Heart left ventricle (tissue), 16 donors: ENCODE data around the gene TBC1D4. TPM values are rescaled to one million over a fixed set of nuclear protein-coding genes. Genes with fewer than 3 reads are reported as not detected.

Experiments
- ATAC-seq, 4 donors: fragments of 200-7000 bp; cut with Tn5 transposase; one replicate each; pipeline ENCODE4 v1.9.1; 2020 to 2022; ENCODE audit warnings: moderate library complexity in 4 of 4, mild to moderate bottlenecking in 3 of 4, moderate number of reproducible peaks in 1 of 4
- DNase-seq, 5 donors: peaks; one replicate each; pipeline ENCODE4 v3.0.0-alpha.2; 2020
- H3K27ac ChIP-seq, 12 donors: fragments of 200-600 bp; sonication (generic) in 4 of 12; one replicate each; pipeline versions ENCODE4 v1.5.0 to v1.8.0; 2016 to 2022; ENCODE audit warnings: mild to moderate bottlenecking in 2 of 12
- H3K27me3 ChIP-seq, 9 donors: fragments of 200-600 bp; sonication (generic) in 2 of 9; one replicate each; pipeline versions ENCODE4 v1.5.1 to v1.8.0; 2016 to 2022; ENCODE audit warnings: mild to moderate bottlenecking in 3 of 9
- H3K36me3 ChIP-seq, 9 donors: fragments of 200-600 bp; sonication (generic) in 2 of 9; one replicate each; pipeline versions ENCODE4 v1.5.0 to v1.8.0; 2018 to 2022; ENCODE audit warnings: mild to moderate bottlenecking in 2 of 9
- H3K4me1 ChIP-seq, 12 donors: fragments of 200-600 bp; sonication (generic) in 4 of 12; one replicate each; pipeline versions ENCODE4 v1.5.0 to v1.8.0; 2016 to 2022; ENCODE audit warnings: mild to moderate bottlenecking in 3 of 12
- H3K4me3 ChIP-seq, 12 donors: fragments of 200-600 bp; sonication (generic) in 4 of 12; one replicate each; pipeline versions ENCODE4 v1.5.0 to v1.8.0; 2017 to 2022; ENCODE audit warnings: mild to moderate bottlenecking in 9 of 12, moderate library complexity in 4 of 12
- H3K9me3 ChIP-seq, 12 donors: fragments of 200-600 bp; sonication (generic) in 4 of 12; one replicate each; pipeline versions ENCODE4 v1.5.0 to v1.8.0; 2016 to 2022; ENCODE audit warnings: mild to moderate bottlenecking in 1 of 12
- CTCF ChIP-seq, 12 donors: fragments of 200-600 bp; sonication (generic) in 4 of 12; IDR thresholded peaks; one replicate each; pipeline versions ENCODE4 v1.5.0 to v1.8.0; 2018 to 2022; ENCODE audit warnings: antibody characterized with exemption in 12 of 12, mild to moderate bottlenecking in 5 of 12
- POLR2A ChIP-seq, 2 donors: fragments of 450-650 bp; IDR thresholded peaks; one replicate each; pipeline ENCODE4 v1.6.1; 2017; ENCODE audit warnings: antibody characterized with exemption in 2 of 2, mild to moderate bottlenecking in 2 of 2, moderate library complexity in 2 of 2
- WGBS, 4 donors: extraction: QIAGEN DNeasy Blood & Tissue Kit in 2 of 4; methylation state at CpG; one replicate each; pipeline versions ENCODE4 v1.1.5 to v1.1.7; 2013 to 2018; 5-methylcytosine and 5-hydroxymethylcytosine counted together
- intact Hi-C, 10 donors: fragments of 100-400 bp; cut with DNase I; formaldehyde crosslinking; loops; one replicate each; pipeline versions ENCODE4 v1.11.1 to v1.14.2; 2022
- polyA plus RNA-seq, 2 donors: library from polyadenylated mRNA; stranded (reverse); fragments of 200-250 nt; gene quantifications; one replicate each; pipeline ENCODE4 v1.2.3, GENCODE V29; 2013
- total RNA-seq, 9 donors: library from RNA; depleted of rRNA in 2 of 9; stranded (reverse); fragments of >200 nt in 2 of 9; fragmentation: NEBNext Ultra II Directional in 3 of 9; extraction: Animal tissue kit (Norgen Biotek cat#: 25700) in 3 of 9; gene quantifications; one replicate each; pipeline versions ENCODE4 v1.1.0 to v1.2.4, GENCODE V29; 2016 to 2023
- donor health status: ischemic (EF 13 %, LVEDD 7.1; RV severe dilation, severe dysfunction).
- donor health status: healthy with polysubstance abuse.
- donor health status: DM: no; HTN: yes; CAD: no.
- donor health status: DM: no; HTN: no; CAD: no.
- donor health status: ischemic (EF 25% LVEDD 6.9; RV normal size, moderate dysfunction).
- donor health status: ischemic (EF 25% LVEDD 5.7; RV mildly dilated, moderate dysfunction).
- donor health status: healthy.
- donor health status: DM: yes; HTN: yes; CAD: no.
- donor health status: ischemic (EF 35%, LVEDD 5.7; RV mildly dilated, moderate dysfunction).
- donor health status: nonischemic (EF 11% LVEDD 7.7; RV severe dilation, severe dysfunction).
- donor health status: DM: yes; HTN: yes; CAD: no.
- donor health status: PGD.
- donor health status: ischemic (EF 29% LVEDD 5.4; RV normal size, mild dysfunction).
- donor health status: nonischemic (EF 23%, LVEDD 6.1; RV moderate dilation, normal function).

Gene TBC1D4
- total and polyA plus RNA-seq, 11 donors = 26.8 to 158 (median 81.6) TPM

DNA sequence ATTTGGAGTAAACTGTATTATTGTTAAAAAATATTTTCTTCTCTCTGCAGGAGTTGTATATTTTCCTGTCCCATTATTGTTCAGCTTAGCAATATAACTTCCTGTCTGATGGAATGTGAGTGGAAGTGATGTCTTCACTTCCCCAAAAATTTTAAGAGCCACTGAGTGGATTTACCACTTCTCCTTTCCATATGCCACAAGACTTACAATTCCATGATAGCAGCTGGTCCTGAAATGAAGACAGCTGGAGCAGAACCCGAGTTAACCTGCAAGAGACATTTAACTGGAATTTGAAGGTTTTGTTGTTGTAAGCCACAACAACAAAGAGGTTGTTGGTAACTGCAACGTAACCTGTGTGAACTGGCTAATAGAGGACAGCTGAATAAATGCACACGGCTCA, 23.4 kb upstream of the TBC1D4 start:
- DNase-seq (no peak), ATAC-seq (peak in 2 of 4 donors; percentile 33 to 49)
- Histone ChIP-seq H3K36me3 (no peaks in the 10 kb centered on the region), H3K4me3 (no peak overlapping the region), H3K4me1 (peaks cover 0 to 4% (median 0%) of the 10 kb centered on the region in 12 donors), H3K27ac (peak overlapping the region in 1 of 12 donors; percentile 49), H3K9me3 (no peaks in the 10 kb centered on the region), H3K27me3 (no peaks in the 10 kb centered on the region)
- TF ChIP-seq CTCF (IDR thresholded peaks at IDR 0.05) (no peak), POLR2A (IDR thresholded peaks at IDR 0.05) (no peak)
- 78 to 85% (median 81%) methylated on average over 3 of the region's 3 CpGs for WGBS, 4 donors
- intact Hi-C loops = no loop called here

DNA sequence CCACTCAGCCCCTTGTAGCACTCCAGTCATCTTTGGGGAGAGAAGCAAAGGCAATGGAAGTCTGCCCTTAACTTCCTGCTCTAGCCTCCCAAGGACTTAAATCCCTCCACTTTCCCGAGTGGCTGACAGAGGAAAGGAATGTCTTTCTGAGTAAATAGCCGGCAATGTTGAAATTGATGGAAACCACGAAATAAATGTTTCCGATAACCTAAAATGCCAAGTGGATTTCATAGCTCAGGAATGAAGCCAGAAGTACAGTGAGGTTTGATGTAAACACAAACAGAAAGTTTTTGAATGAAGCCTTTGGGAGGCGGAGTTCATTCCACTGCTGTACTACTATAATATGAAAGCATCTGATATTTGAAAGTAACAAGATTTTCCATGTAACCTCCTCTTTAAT, 14.0 kb upstream of the TBC1D4 start:
- no peak for TF ChIP-seq POLR2A (IDR thresholded peaks at IDR 0.05)
- Histone ChIP-seq H3K4me1 (no peaks in the 10 kb centered on the region), H3K27me3 (no peaks in the 10 kb centered on the region), H3K9me3 (no peaks in the 10 kb centered on the region), H3K27ac (no peak overlapping the region), H3K36me3 (no peaks in the 10 kb centered on the region), H3K4me3 (no peak overlapping the region)
- ATAC-seq (no peak), DNase-seq (no peak)
- intact Hi-C loops = no loop called here
- 86 to 90% (median 87%) methylated on average over 5 of the region's 5 CpGs for WGBS, 4 donors

DNA sequence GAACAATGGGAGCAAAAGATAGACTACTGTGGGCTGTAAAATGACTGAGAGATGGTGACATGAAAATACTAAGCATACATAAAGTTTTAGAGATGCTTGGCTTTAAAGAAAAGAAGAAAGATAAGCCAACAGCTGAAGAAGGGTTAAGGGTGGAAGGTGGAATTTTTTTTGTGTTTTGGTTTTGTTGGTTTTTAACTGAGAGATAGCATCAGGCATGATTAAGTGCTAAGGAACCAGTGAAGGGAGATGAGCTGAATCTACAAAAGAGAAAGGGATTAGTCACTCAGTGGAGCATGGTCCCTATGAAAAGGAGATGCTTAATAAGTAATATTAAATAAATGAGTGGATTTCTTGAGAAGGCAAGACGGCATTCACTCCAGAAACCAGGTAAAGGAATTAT, 12.5 kb upstream of the TBC1D4 start:
- H3K4me1 ChIP-seq = no peaks in the 10 kb centered on the region
- intact Hi-C loops = no loop called here

GRCh38 chr13:75493156-75493555, 11.2 kb upstream of the TBC1D4 start:
- Histone ChIP-seq H3K36me3 (no peaks in the 10 kb centered on the region), H3K4me3 (no peak overlapping the region), H3K9me3 (no peaks in the 10 kb centered on the region), H3K4me1 (no peaks in the 10 kb centered on the region), H3K27me3 (no peaks in the 10 kb centered on the region), H3K27ac (no peak overlapping the region)
- TF ChIP-seq CTCF (IDR thresholded peaks at IDR 0.05) (no peak), POLR2A (IDR thresholded peaks at IDR 0.05) (no peak)
- no peak for ATAC-seq
- DNase-seq = no peak
- intact Hi-C loops = no loop called here

More for the DNA sequence above, 12.5 kb upstream of the TBC1D4 start:
- no peak for ATAC-seq
- Histone ChIP-seq H3K4me3 (no peak overlapping the region), H3K27ac (no peak overlapping the region), H3K27me3 (no peaks in the 10 kb centered on the region), H3K36me3 (no peaks in the 10 kb centered on the region), H3K9me3 (no peaks in the 10 kb centered on the region)
- TF ChIP-seq POLR2A (IDR thresholded peaks at IDR 0.05) = no peak
- TF ChIP-seq CTCF (IDR thresholded peaks at IDR 0.05) = no peak
- WGBS, 4 donors = 68 to 94% (median 88%) methylated on average over 1 of the region's 1 CpG
- no peak for DNase-seq

DNA sequence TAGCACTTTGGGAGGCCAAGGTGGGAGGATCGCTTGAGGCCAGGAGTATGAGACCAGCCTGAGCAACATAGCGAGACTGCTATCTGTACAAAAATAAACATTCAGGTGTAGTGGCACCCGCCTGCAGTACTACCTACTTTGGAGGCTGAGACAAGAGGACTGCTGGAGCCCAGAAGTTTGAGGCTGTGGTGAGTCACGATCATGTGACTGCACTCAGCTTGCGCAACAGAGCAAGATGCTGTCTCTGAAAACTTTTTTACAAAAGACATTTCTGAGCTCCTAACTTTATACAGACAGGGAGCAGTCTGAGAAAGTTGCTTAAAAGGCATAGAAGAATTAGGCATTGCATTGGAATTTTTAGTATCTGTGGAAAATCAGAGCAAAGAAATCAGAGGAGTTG, 10.4 kb upstream of the TBC1D4 start:
- H3K4me3 ChIP-seq = no peak overlapping the region
- no peaks in the 10 kb centered on the region for H3K27me3 ChIP-seq
- H3K27ac ChIP-seq = no peak overlapping the region
- ATAC-seq (no peak), DNase-seq (no peak)
- no peaks in the 10 kb centered on the region for H3K36me3 ChIP-seq
- H3K4me1 ChIP-seq = no peaks in the 10 kb centered on the region
- intact Hi-C loops = no loop called here
- H3K9me3 ChIP-seq = no peaks in the 10 kb centered on the region
- TF ChIP-seq POLR2A (IDR thresholded peaks at IDR 0.05) (no peak), CTCF (IDR thresholded peaks at IDR 0.05) (no peak)
- 94 to 98% (median 96%) methylated on average over 5 of the region's 5 CpGs for WGBS, 4 donors
